WTC11 (cell line): ENCODE measurements around the gene PET100. TPM values are rescaled to one million over a fixed set of nuclear protein-coding genes. Genes with fewer than 3 reads are reported as not detected.

Experiments
- ATAC-seq: fragments of 200-7000 bp; cut with Tn5 transposase; 2 replicates; pipeline ENCODE4 v1.10.0; 2021; ENCODE audit warnings: mild to moderate bottlenecking, moderate library complexity
- CTCF ChIA-PET: fragments of 300-600 bp; sonication (Branson Sonifier 250); formaldehyde crosslinking; loops from one replicate; lab custom pipeline; 2021; ENCODE audit warnings: antibody characterized with exemption; lab: Charles Lee
- POLR2A ChIA-PET: fragments of 350-600 bp; sonication (Branson Sonifier 250); formaldehyde crosslinking; loops from one replicate; lab custom pipeline; 2021; ENCODE audit warnings: antibody characterized with exemption; lab: Charles Lee
- DNase-seq: peaks from one replicate; pipeline ENCODE4 v3.0.0; 2021; ENCODE audit warnings: low spot score
- H3K27ac Mint-ChIP-seq: 2 replicates; pipeline ENCODE4 v1.8.0; 2021; ENCODE audit warnings: mixed read lengths
- H3K27me3 Mint-ChIP-seq: 2 replicates; pipeline ENCODE4 v1.8.0; 2021; ENCODE audit warnings: low read depth, mild to moderate bottlenecking, moderate library complexity, mixed read lengths
- H3K36me3 Mint-ChIP-seq: 2 replicates; pipeline ENCODE4 v1.8.0; 2021; ENCODE audit warnings: mixed read lengths
- H3K4me1 Mint-ChIP-seq: 2 replicates; pipeline ENCODE4 v1.8.0; 2022; ENCODE audit warnings: mixed read lengths
- H3K4me3 Mint-ChIP-seq: 2 replicates; pipeline ENCODE4 v1.8.0; 2021; ENCODE audit warnings: mild to moderate bottlenecking, moderate library complexity, mixed read lengths
- H3K9me3 Mint-ChIP-seq: 2 replicates; pipeline ENCODE4 v1.8.0; 2021; ENCODE audit warnings: mixed read lengths
- EMX1 ChIP-seq: fragments of 250-450 bp; sonication (Bioruptor Pico); IDR thresholded peaks from 2 replicates; pipeline ENCODE4 v1.8.0; 2021; ENCODE audit warnings: mild to moderate bottlenecking
- ESRRA ChIP-seq: sonication (generic); formaldehyde crosslinking; IDR thresholded peaks from 2 replicates; pipeline ENCODE4 v1.8.1; 2022; ENCODE audit warnings: mild to moderate bottlenecking, missing genetic modification reagents, borderline replicate concordance
- FOXJ3 ChIP-seq: sonication (generic); formaldehyde crosslinking; IDR thresholded peaks from 2 replicates; pipeline ENCODE4 v1.9.0; 2021; ENCODE audit warnings: missing genetic modification reagents, mild to moderate bottlenecking, borderline replicate concordance
- FOXP1 ChIP-seq: sonication (generic); formaldehyde crosslinking; IDR thresholded peaks from 2 replicates; pipeline ENCODE4 v1.8.0; 2022; ENCODE audit warnings: missing genetic modification reagents, mild to moderate bottlenecking, moderate library complexity, borderline replicate concordance
- GABPB1 ChIP-seq: sonication (generic); formaldehyde crosslinking; IDR thresholded peaks from 2 replicates; pipeline ENCODE4 v1.8.1; 2023; ENCODE audit warnings: mild to moderate bottlenecking, missing genetic modification reagents
- MXD4 ChIP-seq: fragments of 250-450 bp; sonication (Bioruptor Pico); IDR thresholded peaks from 2 replicates; pipeline ENCODE4 v1.8.0; 2021; ENCODE audit warnings: mild to moderate bottlenecking, moderate library complexity, borderline replicate concordance
- NFYB ChIP-seq: sonication (generic); formaldehyde crosslinking; conservative IDR thresholded peaks from 2 replicates; pipeline ENCODE4 v1.8.0; 2022; ENCODE audit warnings: low read depth, missing genetic modification reagents
- SP1 ChIP-seq: sonication (generic); formaldehyde crosslinking; conservative IDR thresholded peaks from 2 replicates; pipeline ENCODE4 v1.8.1; 2022; ENCODE audit warnings: missing genetic modification reagents
- TCF7 ChIP-seq: sonication (generic); formaldehyde crosslinking; IDR thresholded peaks from 2 replicates; pipeline ENCODE4 v1.8.0; 2022; ENCODE audit warnings: mild to moderate bottlenecking, low read depth, missing genetic modification reagents, moderate library complexity
- ZNF121 ChIP-seq: sonication (generic); formaldehyde crosslinking; IDR thresholded peaks from 2 replicates; pipeline ENCODE4 v1.8.0; 2023; ENCODE audit warnings: missing genetic modification reagents
- ZNF232 ChIP-seq: sonication (generic); formaldehyde crosslinking; IDR thresholded peaks from 2 replicates; pipeline ENCODE4 v1.8.0; 2022; ENCODE audit warnings: mild to moderate bottlenecking, missing genetic modification reagents
- ZNF396 ChIP-seq: fragments of 250-450 bp; sonication (Bioruptor Pico); IDR thresholded peaks from 2 replicates; pipeline ENCODE4 v1.8.0; 2021; ENCODE audit warnings: mild to moderate bottlenecking, moderate library complexity, borderline replicate concordance
- ZNF416 ChIP-seq: fragments of 250-450 bp; sonication (Bioruptor Pico); IDR thresholded peaks from 2 replicates; pipeline ENCODE4 v1.9.0; 2021; ENCODE audit warnings: mild to moderate bottlenecking, inconsistent platforms
- ZNF423 ChIP-seq: fragments of 250-450 bp; sonication (Bioruptor Pico); IDR thresholded peaks from 2 replicates; pipeline ENCODE4 v2.1.2; 2022; ENCODE audit warnings: mild to moderate bottlenecking, moderate library complexity
- ZNF671 ChIP-seq: fragments of 250-450 bp; sonication (Bioruptor Pico); IDR thresholded peaks from 2 replicates; pipeline ENCODE4 v1.8.0; 2021; ENCODE audit warnings: mild to moderate bottlenecking
- total RNA-seq: library from RNA; stranded (reverse); gene quantifications from 3 replicates; pipeline ENCODE4 v1.2.3, GENCODE V29; 2021
- TF ChIP-seq, protein P1 (sequence below): fragments of 250-450 bp; sonication (Bioruptor Pico); IDR thresholded peaks from 2 replicates; pipeline ENCODE4 v1.9.0; 2021; ENCODE audit warnings: moderate library complexity, mild to moderate bottlenecking, inconsistent platforms, borderline replicate concordance
- TF ChIP-seq, protein P2 (sequence below): sonication (generic); formaldehyde crosslinking; IDR thresholded peaks from 2 replicates; pipeline ENCODE4 v1.8.1; 2023; ENCODE audit warnings: mild to moderate bottlenecking, moderate library complexity, missing genetic modification reagents
- TF ChIP-seq, protein P3 (sequence below): sonication (generic); formaldehyde crosslinking; IDR thresholded peaks from 2 replicates; pipeline ENCODE4 v1.8.1; 2022; ENCODE audit warnings: low read depth, mild to moderate bottlenecking, moderate library complexity, missing genetic modification reagents, borderline replicate concordance

PET100 gene
- total RNA-seq, 1 experiment from 2014 or later, result 111 TPM

DNA sequence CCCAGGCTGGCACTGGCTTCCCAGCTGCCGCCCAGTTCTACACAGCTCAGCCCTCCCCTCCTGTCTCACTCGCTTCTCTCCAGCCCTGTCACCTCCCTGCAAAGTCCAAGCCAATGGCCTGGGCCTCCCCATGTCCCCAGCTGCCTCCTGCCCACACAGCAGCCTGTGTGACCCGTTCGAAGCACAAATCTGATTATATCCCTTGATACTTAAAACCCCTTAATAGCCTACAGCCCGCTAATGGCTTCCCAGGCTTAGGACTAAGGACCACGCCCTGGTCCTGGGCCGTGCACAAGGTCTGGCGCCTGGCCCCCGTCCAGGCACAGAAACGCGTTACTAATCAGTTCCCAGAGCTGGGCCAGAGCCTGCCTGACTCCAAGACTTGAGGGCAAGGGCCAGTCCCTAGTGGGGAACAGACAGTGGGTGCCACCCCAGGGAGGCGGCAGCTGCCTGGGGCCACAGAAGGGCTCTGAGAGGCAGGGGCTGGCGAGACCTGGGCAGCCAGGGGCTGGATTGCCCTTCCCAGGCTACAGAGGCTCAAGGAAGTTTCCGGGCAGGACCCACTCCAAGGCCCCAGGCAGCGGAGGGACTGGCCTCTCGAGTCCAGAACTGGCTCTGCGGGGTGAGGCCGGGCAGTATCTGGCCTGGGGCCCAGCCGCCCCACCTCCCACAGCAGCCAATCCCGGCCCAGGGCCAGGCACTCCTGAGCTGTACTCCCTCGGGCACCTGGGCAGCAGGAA, 10.7 kb upstream of the PET100 start:
- H3K36me3 Mint-ChIP-seq, result peaks cover 26% of the 10 kb centered on the region
- no peak for ATAC-seq
- no peak for DNase-seq
- POLR2A ChIA-PET, result no interaction called here
- H3K27ac Mint-ChIP-seq, result no peak overlapping the region
- no peaks in the 10 kb centered on the region for H3K9me3 Mint-ChIP-seq
- H3K27me3 Mint-ChIP-seq, result no peaks in the 10 kb centered on the region; the same call in 1 of the 2 replicates
- no peaks in the 10 kb centered on the region for H3K4me1 Mint-ChIP-seq
- no peak overlapping the region for H3K4me3 Mint-ChIP-seq
- TF ChIP-seq, protein P1, sequence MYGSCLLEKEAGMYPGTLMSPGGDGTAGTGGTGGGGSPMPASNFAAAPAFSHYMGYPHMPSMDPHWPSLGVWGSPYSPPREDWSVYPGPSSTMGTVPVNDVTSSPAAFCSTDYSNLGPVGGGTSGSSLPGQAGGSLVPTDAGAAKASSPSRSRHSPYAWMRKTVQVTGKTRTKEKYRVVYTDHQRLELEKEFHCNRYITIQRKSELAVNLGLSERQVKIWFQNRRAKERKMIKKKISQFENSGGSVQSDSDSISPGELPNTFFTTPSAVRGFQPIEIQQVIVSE, result no peak
- TF ChIP-seq GABPB1 (CRISPR knock-in tag), result no peak
- TF ChIP-seq, all 79 proteins: peak for 0
- CTCF ChIA-PET, result interaction anchor here (0.7 to 2.5 kb wide), 1 partner anchor 51 kb away, joined by 3 to 9 read pairs; no protein-coding TSS in a partner anchor

DNA sequence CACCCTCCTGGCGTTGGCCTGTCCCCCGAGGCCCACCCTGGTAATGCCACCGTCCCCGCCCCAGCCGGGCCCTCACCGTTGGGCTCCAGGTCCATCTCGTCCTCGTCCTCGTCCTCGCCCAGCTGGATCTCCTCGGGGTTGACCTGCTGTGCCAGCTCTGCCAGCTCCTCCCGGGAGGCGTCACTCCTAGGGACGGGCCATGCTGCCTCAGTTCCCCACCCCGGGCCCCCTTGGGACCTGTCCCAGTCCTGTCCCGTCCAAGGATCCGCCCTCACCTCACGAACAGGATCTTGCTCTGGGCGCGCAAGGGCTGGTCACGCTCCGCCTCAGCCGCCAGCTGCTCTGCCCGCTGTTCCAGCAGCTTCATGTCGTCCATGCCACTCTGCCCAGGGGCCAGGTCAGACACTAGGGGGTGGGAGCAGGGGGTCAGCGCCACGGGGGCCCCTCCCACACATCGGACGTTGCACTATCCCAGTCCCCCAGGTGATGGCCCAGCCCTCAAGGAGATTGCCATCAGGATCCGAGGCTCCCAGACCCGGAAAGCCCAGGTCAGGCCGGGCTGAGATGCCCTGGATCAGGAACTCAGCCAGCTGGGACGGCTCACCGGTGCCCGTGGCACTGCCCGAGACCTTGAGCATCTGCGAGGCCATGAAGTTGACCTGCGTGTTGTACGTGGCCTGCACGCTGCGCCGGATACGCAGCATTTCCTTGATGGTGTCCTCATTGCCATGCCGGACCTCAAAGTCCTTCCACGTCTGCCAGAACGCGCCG, 9.7 kb upstream of the PET100 start:
- H3K36me3 Mint-ChIP-seq, result peaks cover 26% of the 10 kb centered on the region
- DNase-seq (no peak), ATAC-seq (no peak)
- H3K27ac Mint-ChIP-seq, result no peak overlapping the region
- CTCF ChIA-PET, result interaction anchor here (0.7 to 1.1 kb wide), 1 partner anchor 52 kb away, joined by 3 to 4 read pairs; no protein-coding TSS in a partner anchor
- POLR2A ChIA-PET, result no interaction called here
- H3K4me1 Mint-ChIP-seq, result no peaks in the 10 kb centered on the region
- TF ChIP-seq ZNF232 (no peak), ESRRA (CRISPR knock-in tag) (no peak), NFYB (CRISPR knock-in tag) (no peak), ZNF416 (CRISPR knock-in tag) (no peak), MXD4 (CRISPR knock-in tag) (no peak), ZNF423 (CRISPR knock-in tag) (no peak), SP1 (no peak), FOXJ3 (CRISPR knock-in tag) (no peak), ZNF671 (CRISPR knock-in tag) (no peak), ZNF396 (no peak), EMX1 (CRISPR knock-in tag) (no peak), FOXP1 (no peak), TCF7 (CRISPR knock-in tag) (no peak), ZNF121 (CRISPR knock-in tag) (no peak)
- TF ChIP-seq, protein P2, sequence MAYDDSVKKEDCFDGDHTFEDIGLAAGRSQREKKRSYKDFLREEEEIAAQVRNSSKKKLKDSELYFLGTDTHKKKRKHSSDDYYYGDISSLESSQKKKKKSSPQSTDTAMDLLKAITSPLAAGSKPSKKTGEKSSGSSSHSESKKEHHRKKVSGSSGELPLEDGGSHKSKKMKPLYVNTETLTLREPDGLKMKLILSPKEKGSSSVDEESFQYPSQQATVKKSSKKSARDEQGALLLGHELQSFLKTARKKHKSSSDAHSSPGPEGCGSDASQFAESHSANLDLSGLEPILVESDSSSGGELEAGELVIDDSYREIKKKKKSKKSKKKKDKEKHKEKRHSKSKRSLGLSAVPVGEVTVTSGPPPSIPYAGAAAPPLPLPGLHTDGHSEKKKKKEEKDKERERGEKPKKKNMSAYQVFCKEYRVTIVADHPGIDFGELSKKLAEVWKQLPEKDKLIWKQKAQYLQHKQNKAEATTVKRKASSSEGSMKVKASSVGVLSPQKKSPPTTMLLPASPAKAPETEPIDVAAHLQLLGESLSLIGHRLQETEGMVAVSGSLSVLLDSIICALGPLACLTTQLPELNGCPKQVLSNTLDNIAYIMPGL, result no peak
- TF ChIP-seq, protein P3, sequence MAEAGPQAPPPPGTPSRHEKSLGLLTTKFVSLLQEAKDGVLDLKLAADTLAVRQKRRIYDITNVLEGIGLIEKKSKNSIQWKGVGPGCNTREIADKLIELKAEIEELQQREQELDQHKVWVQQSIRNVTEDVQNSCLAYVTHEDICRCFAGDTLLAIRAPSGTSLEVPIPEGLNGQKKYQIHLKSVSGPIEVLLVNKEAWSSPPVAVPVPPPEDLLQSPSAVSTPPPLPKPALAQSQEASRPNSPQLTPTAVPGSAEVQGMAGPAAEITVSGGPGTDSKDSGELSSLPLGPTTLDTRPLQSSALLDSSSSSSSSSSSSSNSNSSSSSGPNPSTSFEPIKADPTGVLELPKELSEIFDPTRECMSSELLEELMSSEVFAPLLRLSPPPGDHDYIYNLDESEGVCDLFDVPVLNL, result no peak
- no peaks in the 10 kb centered on the region for H3K9me3 Mint-ChIP-seq
- H3K27me3 Mint-ChIP-seq, result no peaks in the 10 kb centered on the region
- no peak overlapping the region for H3K4me3 Mint-ChIP-seq
